Hepatocyte (in vitro differentiated cells): ENCODE data around the gene NDC1.
A peak's percentile ranks its signal among the peaks of the same experiment; 100 is the strongest.

ENCODE experiments used
- CTCF ChIP-seq: fragments of 200-600 bp; sonication (generic); IDR thresholded peaks from 2 replicates; pipeline ENCODE4 v1.5.1; 2016; ENCODE audit warnings: antibody characterized with exemption, mild to moderate bottlenecking; ENCODE audit not compliant: poor library complexity
- EZH2 ChIP-seq: fragments of 200-600 bp; sonication (generic); IDR thresholded peaks from 2 replicates; pipeline ENCODE4 v1.6.1; 2016; ENCODE audit warnings: antibody characterized with exemption, mild to moderate bottlenecking, borderline replicate concordance
- EZH2phosphoT487 ChIP-seq: fragments of 200-600 bp; sonication (generic); IDR thresholded peaks from one replicate; pipeline ENCODE4 v1.6.1; 2018; ENCODE audit warnings: antibody characterized with exemption, mild to moderate bottlenecking, low read depth, moderate library complexity; ENCODE audit not compliant: unreplicated experiment, severe bottlenecking

- TF ChIP-seq CTCF (peak; percentile 75), EZH2 (no peak), EZH2phosphoT487 (no peak)
Measured at GRCh38 chr1:53754484-53755312, 83.4 kb downstream of the NDC1 start.
